ENCODE data around the gene STKLD1. TPM values are rescaled to one million over a fixed set of nuclear protein-coding genes. Genes with fewer than 3 reads are reported as not detected.

STKLD1 gene
- total RNA-seq, 4 donors from 2014 or later: 0.54 to 7.0 (median 3.7) TPM; not detected in 1

- TF ChIP-seq, protein P1, sequence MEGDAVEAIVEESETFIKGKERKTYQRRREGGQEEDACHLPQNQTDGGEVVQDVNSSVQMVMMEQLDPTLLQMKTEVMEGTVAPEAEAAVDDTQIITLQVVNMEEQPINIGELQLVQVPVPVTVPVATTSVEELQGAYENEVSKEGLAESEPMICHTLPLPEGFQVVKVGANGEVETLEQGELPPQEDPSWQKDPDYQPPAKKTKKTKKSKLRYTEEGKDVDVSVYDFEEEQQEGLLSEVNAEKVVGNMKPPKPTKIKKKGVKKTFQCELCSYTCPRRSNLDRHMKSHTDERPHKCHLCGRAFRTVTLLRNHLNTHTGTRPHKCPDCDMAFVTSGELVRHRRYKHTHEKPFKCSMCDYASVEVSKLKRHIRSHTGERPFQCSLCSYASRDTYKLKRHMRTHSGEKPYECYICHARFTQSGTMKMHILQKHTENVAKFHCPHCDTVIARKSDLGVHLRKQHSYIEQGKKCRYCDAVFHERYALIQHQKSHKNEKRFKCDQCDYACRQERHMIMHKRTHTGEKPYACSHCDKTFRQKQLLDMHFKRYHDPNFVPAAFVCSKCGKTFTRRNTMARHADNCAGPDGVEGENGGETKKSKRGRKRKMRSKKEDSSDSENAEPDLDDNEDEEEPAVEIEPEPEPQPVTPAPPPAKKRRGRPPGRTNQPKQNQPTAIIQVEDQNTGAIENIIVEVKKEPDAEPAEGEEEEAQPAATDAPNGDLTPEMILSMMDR (IDR thresholded peaks at IDR 0.05): no peak
- H3K4me3 ChIP-seq (ENCODE audit: low read depth, poor library complexity, severe bottlenecking): peak within 1 kb of the TSS; percentile 82
- WGBS, 2 donors: 5 to 6% methylated on average over 32 to 55 of the region's 70 CpGs
- intact Hi-C loops (cut with DNase I; ENCODE audit: low total_unique reads): loop anchor here (10.0 kb wide), 1 partner anchor 151 kb away; no protein-coding TSS in a partner anchor
- DNase-seq (ENCODE audit: low spot score in 2 of 2): peak; percentile 85 to 97
Measured at GRCh38 chr9:133335924-133336811, 40.0 kb upstream of the STKLD1 start, which contains the start of gene SURF6. Gene SURF6 (minus strand): TSS chr9:133336188. CDS start chr9:133336132, 56 bp downstream.

GRCh38 chr9:133339641-133340040 is 36.5 kb upstream of the STKLD1 start:
- no peak for DNase-seq (ENCODE audit: low spot score in 2 of 2)
- TF ChIP-seq, protein P1 (IDR thresholded peaks at IDR 0.05): no peak
- no peak for TF ChIP-seq POLR2A (IDR thresholded peaks at IDR 0.05)
- intact Hi-C loops (cut with DNase I; ENCODE audit: low total_unique reads): loop anchor here (10.0 kb wide), 1 partner anchor 155 kb away; no protein-coding TSS in a partner anchor
- WGBS, 2 donors: 74 to 76% methylated on average over 5 of the region's 5 CpGs
- no peak overlapping the region for H3K4me3 ChIP-seq (ENCODE audit: low read depth, poor library complexity, severe bottlenecking)

DNA sequence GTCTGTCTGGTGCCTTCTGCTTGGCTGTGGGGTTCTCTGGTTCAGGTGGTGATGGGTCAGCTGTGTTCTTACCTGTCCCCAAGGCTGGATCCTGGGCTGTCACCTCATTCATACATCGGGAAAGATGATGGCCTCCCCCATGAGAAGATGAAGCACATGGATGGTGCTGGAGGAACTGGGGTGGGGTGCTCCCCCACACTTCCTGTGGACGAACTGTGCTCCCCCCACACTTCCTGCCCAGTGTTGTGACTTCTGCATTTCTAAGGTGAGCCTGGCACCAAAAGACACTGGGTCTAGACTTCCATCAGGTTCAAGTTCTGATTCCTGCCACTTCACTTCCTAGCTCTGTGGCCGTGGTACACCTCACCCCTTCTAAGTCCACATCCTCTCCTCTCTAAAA is 35.9 kb upstream of the STKLD1 start:
- DNase-seq (ENCODE audit: low spot score in 2 of 2): no peak
- 79 to 82% methylated on average over 3 of the region's 3 CpGs for WGBS, 2 donors
- TF ChIP-seq POLR2A (IDR thresholded peaks at IDR 0.05): no peak
- TF ChIP-seq, protein P1 (IDR thresholded peaks at IDR 0.05): no peak
- intact Hi-C loops (cut with DNase I; ENCODE audit: low total_unique reads): no loop called here
- no peak overlapping the region for H3K4me3 ChIP-seq (ENCODE audit: low read depth, poor library complexity, severe bottlenecking)

DNA sequence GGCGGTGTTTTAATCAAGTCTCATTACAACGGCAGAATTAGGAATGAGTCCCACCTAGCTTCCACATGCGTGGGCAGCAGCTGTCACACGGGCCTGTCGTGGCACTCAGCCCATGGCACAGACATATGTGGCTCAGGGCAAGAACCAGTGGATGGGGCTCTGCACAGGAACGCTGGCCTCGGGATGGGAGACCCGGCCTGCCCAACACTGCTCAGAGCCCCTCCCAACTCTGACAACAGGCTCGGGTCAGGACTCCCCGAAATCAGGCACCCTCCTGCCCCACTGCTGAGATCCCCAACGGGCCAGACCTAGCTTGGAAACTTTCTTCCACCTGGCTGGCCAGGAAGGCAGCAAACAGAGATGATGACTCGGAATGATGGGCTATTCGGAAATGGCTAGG is 35.2 kb upstream of the STKLD1 start:
- 77 to 84% methylated on average over 10 to 13 of the region's 13 CpGs for WGBS, 2 donors
- TF ChIP-seq, protein P1 (IDR thresholded peaks at IDR 0.05): no peak
- TF ChIP-seq POLR2A (IDR thresholded peaks at IDR 0.05): no peak
- H3K4me3 ChIP-seq (ENCODE audit: low read depth, poor library complexity, severe bottlenecking): no peak overlapping the region
- DNase-seq (ENCODE audit: low spot score in 2 of 2): no peak
- intact Hi-C loops (cut with DNase I; ENCODE audit: low total_unique reads): no loop called here

GRCh38 chr9:133341369-133342068 is 34.6 kb upstream of the STKLD1 start:
- WGBS, 2 donors: 83 to 85% methylated on average over 13 to 15 of the region's 15 CpGs
- TF ChIP-seq POLR2A (IDR thresholded peaks at IDR 0.05): no peak
- TF ChIP-seq, protein P1 (IDR thresholded peaks at IDR 0.05): no peak
- peak; percentile 46 to 91 for DNase-seq (ENCODE audit: low spot score in 2 of 2)
- intact Hi-C loops (cut with DNase I; ENCODE audit: low total_unique reads): no loop called here
- no peak overlapping the region for H3K4me3 ChIP-seq (ENCODE audit: low read depth, poor library complexity, severe bottlenecking)

All from lower leg skin (tissue), 4 donors.